ENCODE results near the gene UQCR10. TPM values are rescaled to one million over a fixed set of nuclear protein-coding genes. Genes with fewer than 3 reads are reported as not detected.

UQCR10 gene
- total and polyA plus RNA-seq, 3 donors from 2014 or later = 91.3 to 211 (median 122) TPM

DNA sequence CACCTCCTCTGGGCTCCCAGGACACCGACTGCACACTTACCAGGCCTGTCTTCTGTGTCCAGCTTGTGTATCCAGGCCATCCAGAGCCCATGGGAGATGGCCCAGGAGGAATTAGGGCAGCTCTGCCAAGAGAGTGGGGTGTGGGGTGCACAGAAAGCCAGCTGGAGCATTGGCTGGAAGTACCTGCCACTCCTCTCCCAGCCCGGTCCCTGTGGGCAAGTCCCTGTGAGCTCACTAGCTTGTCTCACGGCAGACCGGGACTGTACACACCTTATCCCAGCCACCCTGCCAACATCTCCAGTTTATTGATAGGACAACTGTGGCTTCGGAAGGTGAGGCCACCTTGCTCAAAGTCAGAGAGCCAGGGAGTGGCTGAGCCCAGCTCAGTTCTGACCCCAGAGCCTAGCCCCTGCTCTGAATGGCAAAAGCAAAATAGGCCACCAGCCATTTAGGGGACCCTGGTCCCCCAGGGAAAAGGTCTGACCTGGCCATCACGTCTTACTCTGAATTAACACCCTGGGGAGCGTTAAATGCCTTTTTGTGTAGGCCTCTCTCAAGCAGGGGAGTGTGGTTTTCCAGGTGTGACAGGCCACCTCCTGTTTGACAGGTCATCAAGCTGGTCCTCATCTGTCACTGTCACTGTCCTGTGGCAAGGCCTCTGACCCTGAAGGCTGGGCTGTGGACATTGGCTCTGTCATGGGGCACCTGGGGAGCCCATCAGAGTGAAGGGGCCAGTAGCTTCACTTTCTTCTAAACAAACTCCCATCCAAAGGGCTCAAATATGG lies 15.1 kb downstream of the UQCR10 start:
- WGBS, 2 donors = 40 to 56% methylated on average over 3 to 7 of the region's 7 CpGs
- no peaks in the 10 kb centered on the region for H3K27me3 ChIP-seq

DNA sequence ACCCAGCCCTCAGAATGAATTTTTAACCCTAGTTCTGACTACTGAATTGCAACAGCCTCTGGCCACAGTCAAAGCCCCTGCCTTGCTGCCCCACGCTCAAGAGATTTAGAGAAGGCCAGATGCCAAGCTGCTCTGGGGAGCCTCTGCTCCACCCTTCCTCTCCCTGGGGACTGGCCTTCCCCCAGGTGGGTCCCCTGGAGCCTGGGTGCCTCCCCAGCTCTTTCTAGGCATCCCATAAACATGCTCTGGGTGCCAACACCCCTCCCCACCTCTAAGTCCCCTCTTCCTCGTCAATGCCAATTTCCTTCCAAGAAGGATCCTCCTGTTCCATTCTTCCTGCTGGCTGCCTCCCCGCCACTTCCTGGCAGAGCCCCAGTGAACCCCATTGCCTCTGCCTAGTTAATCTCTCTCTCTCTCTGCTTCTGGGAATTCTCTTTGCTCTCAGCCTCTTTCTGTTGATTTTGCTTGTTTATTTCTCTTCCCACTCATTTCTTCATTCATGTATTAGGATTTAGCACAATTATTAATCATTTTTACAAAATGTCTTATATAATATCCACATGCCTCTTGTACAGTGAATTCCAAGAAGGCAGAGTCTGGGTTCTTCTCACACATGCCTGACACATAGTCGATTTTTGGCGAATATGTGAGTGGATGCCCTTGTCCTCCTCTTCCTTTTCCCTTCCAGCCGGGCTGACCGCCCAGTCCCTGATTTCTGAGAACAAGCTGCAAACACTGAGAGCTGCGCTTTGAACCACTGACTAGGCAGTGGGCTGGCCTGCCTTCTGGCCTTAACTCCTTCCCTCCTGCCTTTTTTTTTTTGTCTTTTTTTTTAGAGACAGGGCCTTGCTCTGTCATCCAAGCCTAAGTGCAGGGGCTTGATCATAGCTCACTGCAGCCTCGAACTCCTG lies 17.5 kb downstream of the UQCR10 start:
- DNase-seq = peak; percentile 74

More for the DNA sequence above, 15.1 kb downstream of the UQCR10 start:
- H3K27ac ChIP-seq = peak overlapping the region; percentile 39 to 69
- TF ChIP-seq POLR2A (IDR thresholded peaks at IDR 0.05) = no peak
- TF ChIP-seq, protein P1, sequence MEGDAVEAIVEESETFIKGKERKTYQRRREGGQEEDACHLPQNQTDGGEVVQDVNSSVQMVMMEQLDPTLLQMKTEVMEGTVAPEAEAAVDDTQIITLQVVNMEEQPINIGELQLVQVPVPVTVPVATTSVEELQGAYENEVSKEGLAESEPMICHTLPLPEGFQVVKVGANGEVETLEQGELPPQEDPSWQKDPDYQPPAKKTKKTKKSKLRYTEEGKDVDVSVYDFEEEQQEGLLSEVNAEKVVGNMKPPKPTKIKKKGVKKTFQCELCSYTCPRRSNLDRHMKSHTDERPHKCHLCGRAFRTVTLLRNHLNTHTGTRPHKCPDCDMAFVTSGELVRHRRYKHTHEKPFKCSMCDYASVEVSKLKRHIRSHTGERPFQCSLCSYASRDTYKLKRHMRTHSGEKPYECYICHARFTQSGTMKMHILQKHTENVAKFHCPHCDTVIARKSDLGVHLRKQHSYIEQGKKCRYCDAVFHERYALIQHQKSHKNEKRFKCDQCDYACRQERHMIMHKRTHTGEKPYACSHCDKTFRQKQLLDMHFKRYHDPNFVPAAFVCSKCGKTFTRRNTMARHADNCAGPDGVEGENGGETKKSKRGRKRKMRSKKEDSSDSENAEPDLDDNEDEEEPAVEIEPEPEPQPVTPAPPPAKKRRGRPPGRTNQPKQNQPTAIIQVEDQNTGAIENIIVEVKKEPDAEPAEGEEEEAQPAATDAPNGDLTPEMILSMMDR (IDR thresholded peaks at IDR 0.05) = no peak
- H3K36me3 ChIP-seq (ENCODE audit: low read depth, missing control alignments) = no peaks in the 10 kb centered on the region
- peaks cover 34% of the 10 kb centered on the region for H3K4me1 ChIP-seq
- DNase-seq = peak; percentile 45
- H3K4me3 ChIP-seq = no peak overlapping the region
- no peaks in the 10 kb centered on the region for H3K9me3 ChIP-seq
- intact Hi-C loops (cut with DNase I; ENCODE audit: low total_unique reads) = no loop called here

DNA sequence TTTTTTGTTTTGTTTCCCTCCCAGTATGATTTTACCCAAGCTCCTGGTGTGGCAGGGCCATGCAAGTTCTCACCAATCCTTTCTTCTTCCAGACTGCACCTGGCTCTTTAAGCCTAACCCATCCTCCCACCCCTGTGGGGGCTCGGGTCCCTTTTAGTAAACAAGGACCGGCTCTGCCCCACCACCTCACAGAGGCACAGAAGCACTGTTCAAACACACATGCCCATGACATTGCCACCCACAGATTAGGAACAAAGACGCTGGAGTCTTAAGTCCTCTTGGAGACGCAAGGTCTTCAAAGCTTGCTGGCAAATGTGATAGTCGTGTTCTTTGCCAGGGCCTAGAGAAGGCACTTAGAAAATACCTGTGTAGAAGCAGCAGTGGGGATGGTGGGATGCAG lies 18.9 kb downstream of the UQCR10 start:
- Histone ChIP-seq H3K4me3 (no peak overlapping the region), H3K9me3 (no peaks in the 10 kb centered on the region), H3K4me1 (peaks cover 31% of the 10 kb centered on the region), H3K27me3 (no peaks in the 10 kb centered on the region), H3K27ac (no peak overlapping the region), H3K36me3 (ENCODE audit: low read depth, missing control alignments) (no peaks in the 10 kb centered on the region)
- intact Hi-C loops (cut with DNase I; ENCODE audit: low total_unique reads) = no loop called here
- 38 to 63% methylated on average over 3 to 5 of the region's 5 CpGs for WGBS, 2 donors
- TF ChIP-seq POLR2A (IDR thresholded peaks at IDR 0.05) = no peak
- TF ChIP-seq, protein P1 (IDR thresholded peaks at IDR 0.05) = no peak
- DNase-seq = no peak

More for the DNA sequence above, 17.5 kb downstream of the UQCR10 start:
- Histone ChIP-seq H3K27me3 (no peaks in the 10 kb centered on the region), H3K4me3 (no peak overlapping the region), H3K9me3 (no peaks in the 10 kb centered on the region), H3K4me1 (peaks cover 34% of the 10 kb centered on the region), H3K27ac (peak overlapping the region; percentile 31 to 54), H3K36me3 (ENCODE audit: low read depth, missing control alignments) (no peaks in the 10 kb centered on the region)
- WGBS, 2 donors = 41 to 48% methylated on average over 9 of the region's 9 CpGs
- intact Hi-C loops (cut with DNase I; ENCODE audit: low total_unique reads) = no loop called here
- TF ChIP-seq, protein P1 (IDR thresholded peaks at IDR 0.05) = no peak

DNA sequence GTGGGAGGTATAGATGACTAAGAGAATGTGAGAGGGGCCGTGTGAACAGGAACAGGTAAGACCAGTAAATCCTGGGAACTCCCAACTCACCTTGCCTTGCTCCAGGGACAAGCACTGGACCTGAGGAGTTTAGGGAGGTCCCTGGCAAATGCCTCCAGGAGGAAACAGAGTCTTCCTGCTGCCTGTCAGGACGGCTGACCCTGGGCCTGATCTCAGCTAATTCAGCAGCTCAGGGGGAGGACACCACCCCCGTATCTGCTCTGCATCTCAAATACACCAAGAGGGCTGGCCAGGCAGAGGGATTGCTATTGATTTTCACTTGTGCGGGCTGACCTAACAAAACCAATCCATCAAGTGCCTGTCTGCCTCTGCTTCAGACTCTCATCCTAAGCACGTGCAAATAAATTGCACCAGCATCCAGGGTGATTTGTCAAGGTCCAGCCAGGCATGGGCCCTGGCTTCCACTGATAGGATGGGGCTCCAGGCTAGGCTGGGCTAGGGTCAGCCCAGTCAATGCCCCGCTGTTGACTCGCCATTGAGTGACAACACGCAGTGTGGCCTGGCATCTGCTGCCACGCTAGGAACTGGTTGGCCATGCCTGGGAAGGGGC lies 20.3 kb downstream of the UQCR10 start:
- H3K27me3 ChIP-seq = no peaks in the 10 kb centered on the region
- H3K4me1 ChIP-seq = peaks cover 17% of the 10 kb centered on the region
- H3K4me3 ChIP-seq = no peak overlapping the region
- no peaks in the 10 kb centered on the region for H3K36me3 ChIP-seq (ENCODE audit: low read depth, missing control alignments)
- H3K9me3 ChIP-seq = no peaks in the 10 kb centered on the region
- no peak for TF ChIP-seq POLR2A (IDR thresholded peaks at IDR 0.05)
- TF ChIP-seq, protein P1 (IDR thresholded peaks at IDR 0.05) = no peak
- DNase-seq = no peak
- 60 to 66% methylated on average over 5 to 9 of the region's 9 CpGs for WGBS, 2 donors
- intact Hi-C loops (cut with DNase I; ENCODE audit: low total_unique reads) = no loop called here
- no peak overlapping the region for H3K27ac ChIP-seq

All from testis (tissue), 3 donors.